Peyer's patch (tissue), 4 donors: ENCODE measurements around the gene INHBA.

Source experiments
- POLR2A ChIP-seq, 2 donors: fragments of 450-650 bp; IDR thresholded peaks; one replicate each; pipeline ENCODE4 v1.5.1; 2017; ENCODE audit warnings: antibody characterized with exemption in 2 of 2, mild to moderate bottlenecking in 2 of 2, moderate library complexity in 2 of 2
- TF ChIP-seq, protein P1 (sequence below), 6 experiments: fragments of 450-650 bp in 4 of 6; fragments of 200-600 bp in 2 of 6; sonication (generic) in 1 of 6; IDR thresholded peaks; one replicate each; pipeline ENCODE4 v1.5.1; 2017 to 2019; ENCODE audit warnings: antibody characterized with exemption in 6 of 6, mild to moderate bottlenecking in 3 of 6, moderate library complexity in 1 of 6

DNA sequence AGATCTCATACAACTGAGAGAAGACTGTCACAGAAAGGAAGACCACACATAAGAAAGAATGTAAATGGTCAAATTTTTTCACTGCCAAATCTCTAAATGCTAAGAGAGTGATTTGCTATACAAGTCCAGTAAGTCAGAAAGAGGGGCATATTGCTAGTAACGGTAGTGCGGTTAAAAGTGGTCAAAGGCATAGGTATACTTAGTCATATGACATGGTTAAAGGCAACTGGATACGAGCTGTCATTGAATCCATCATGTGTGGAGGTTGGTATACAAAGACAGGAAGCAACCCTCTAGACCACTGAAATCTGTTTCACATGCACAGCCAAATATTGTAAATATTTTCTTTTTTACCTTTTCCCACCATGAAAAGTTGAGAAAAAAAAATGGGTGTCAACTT lies 4.8 kb downstream of the INHBA start:
- TF ChIP-seq, protein P1, sequence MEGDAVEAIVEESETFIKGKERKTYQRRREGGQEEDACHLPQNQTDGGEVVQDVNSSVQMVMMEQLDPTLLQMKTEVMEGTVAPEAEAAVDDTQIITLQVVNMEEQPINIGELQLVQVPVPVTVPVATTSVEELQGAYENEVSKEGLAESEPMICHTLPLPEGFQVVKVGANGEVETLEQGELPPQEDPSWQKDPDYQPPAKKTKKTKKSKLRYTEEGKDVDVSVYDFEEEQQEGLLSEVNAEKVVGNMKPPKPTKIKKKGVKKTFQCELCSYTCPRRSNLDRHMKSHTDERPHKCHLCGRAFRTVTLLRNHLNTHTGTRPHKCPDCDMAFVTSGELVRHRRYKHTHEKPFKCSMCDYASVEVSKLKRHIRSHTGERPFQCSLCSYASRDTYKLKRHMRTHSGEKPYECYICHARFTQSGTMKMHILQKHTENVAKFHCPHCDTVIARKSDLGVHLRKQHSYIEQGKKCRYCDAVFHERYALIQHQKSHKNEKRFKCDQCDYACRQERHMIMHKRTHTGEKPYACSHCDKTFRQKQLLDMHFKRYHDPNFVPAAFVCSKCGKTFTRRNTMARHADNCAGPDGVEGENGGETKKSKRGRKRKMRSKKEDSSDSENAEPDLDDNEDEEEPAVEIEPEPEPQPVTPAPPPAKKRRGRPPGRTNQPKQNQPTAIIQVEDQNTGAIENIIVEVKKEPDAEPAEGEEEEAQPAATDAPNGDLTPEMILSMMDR (IDR thresholded peaks at IDR 0.05): no peak
- TF ChIP-seq POLR2A (IDR thresholded peaks at IDR 0.05): no peak
